ENCODE data around the gene URAD.

DNA sequence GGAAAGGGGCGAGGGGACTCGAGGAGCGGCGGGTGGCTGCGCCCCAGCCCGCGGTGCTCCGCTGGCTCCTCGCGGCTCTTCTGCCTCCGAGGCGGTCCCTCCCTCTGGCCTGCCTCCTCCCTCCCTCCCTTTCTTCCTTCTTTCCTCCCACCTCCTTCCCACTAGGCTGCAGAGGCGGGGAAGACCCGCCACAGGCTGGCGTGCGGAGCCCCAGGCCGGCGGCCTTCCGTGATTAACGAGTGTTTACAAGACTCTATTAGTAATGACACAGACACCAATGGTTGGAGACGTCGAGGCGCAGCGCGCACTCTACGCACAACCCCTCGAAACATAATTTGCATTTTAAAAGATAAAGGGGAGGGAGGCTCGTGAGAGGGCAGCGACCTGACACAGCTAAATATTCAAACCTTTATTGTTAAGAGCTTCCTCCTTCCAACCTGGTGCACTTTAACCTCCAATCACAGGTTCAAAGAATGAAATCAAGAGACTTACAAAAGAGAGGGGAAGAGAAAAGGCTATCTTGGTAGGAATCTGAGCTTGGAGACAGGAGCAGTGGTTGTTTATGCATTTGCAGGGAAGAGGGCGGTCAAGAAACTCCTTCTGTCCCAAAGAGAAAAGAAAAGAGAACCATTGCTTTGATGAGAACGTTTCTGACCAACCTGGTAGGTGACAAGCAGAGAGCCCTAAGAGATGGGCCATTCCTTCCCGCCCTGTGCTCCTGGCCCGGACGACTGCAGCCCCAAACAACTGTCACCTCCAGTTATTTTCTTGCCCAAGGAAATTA, 19.2 kb downstream of the URAD start, which contains the start of gene CDX2:
- TF ChIP-seq CTCF (conservative IDR thresholded peaks at IDR 0.05; ENCODE audit: low read depth, low read length) (no peak), EZH2 (IDR thresholded peaks at IDR 0.05; ENCODE audit: low read length, unreplicated experiment) (no peak)

Measured in PC-3 (cell line).